Gastroesophageal sphincter (tissue), 4 donors: ENCODE data around the gene AVPR2. TPM values are rescaled to one million over a fixed set of nuclear protein-coding genes. Genes with fewer than 3 reads are reported as not detected.

ENCODE experiments used
- ATAC-seq: fragments of 150-250 bp; one replicate; pipeline ENCODE4 v1.9.1; 2016; ENCODE audit warnings: mild to moderate bottlenecking, moderate library complexity
- H3K27ac ChIP-seq, 4 donors: fragments of 200-600 bp; sonication (generic) in 3 of 4; 1 replicate in 3 of 4; 2 replicates in 1 of 4; pipeline ENCODE4 v1.5.1; 2016 to 2019
- H3K27me3 ChIP-seq: fragments of 200-600 bp; sonication (generic); one replicate; pipeline ENCODE4 v1.5.1; 2019
- H3K36me3 ChIP-seq, 2 donors: fragments of 200-600 bp; sonication (generic); one replicate each; pipeline ENCODE4 v1.5.1; 2019; ENCODE audit warnings: control low read depth in 1 of 2
- H3K4me1 ChIP-seq, 3 donors: fragments of 200-600 bp; sonication (generic); 1 replicate in 2 of 3; 2 replicates in 1 of 3; pipeline ENCODE4 v1.5.1; 2016 to 2019; ENCODE audit warnings: control low read depth in 2 of 3
- H3K4me3 ChIP-seq, 2 donors: fragments of 200-600 bp; sonication (generic); one replicate each; pipeline ENCODE4 v1.5.1; 2019; ENCODE audit warnings: mild to moderate bottlenecking in 1 of 2, moderate library complexity in 1 of 2
- H3K9me3 ChIP-seq, 3 donors: fragments of 200-600 bp; sonication (generic); one replicate each; pipeline ENCODE4 v1.5.1; 2017 to 2019; ENCODE audit warnings: control low read depth in 2 of 3
- EP300 ChIP-seq: sonication (generic); formaldehyde crosslinking; IDR thresholded peaks from one replicate; pipeline ENCODE4 v1.6.1; 2017; ENCODE audit warnings: antibody characterized with exemption, mild to moderate bottlenecking
- POLR2A ChIP-seq, 2 donors: fragments of 450-650 bp; IDR thresholded peaks; one replicate each; pipeline ENCODE4 v1.6.1; 2017; ENCODE audit warnings: antibody characterized with exemption in 2 of 2, mild to moderate bottlenecking in 2 of 2, moderate library complexity in 1 of 2
- POLR2AphosphoS5 ChIP-seq: sonication (generic); formaldehyde crosslinking; IDR thresholded peaks from one replicate; pipeline ENCODE4 v1.6.1; 2017; ENCODE audit warnings: antibody characterized with exemption
- WGBS, 2 donors: methylation state at CpG; one replicate each; pipeline ENCODE4 v1.1.5; 2018; ENCODE audit warnings: low coverage in 1 of 2; 5-methylcytosine and 5-hydroxymethylcytosine counted together
- total RNA-seq, 4 donors: library from RNA; depleted of rRNA; stranded (reverse); fragments of >200 nt; gene quantifications; one replicate each; pipeline ENCODE4 v1.1.0, GENCODE V29; 2016
- TF ChIP-seq, protein P1 (sequence below), 4 experiments: fragments of 200-600 bp in 2 of 4; fragments of 450-650 bp in 2 of 4; sonication (generic) in 1 of 4; IDR thresholded peaks; one replicate each; pipeline ENCODE4 v1.5.1; 2017 to 2019; ENCODE audit warnings: antibody characterized with exemption in 4 of 4, mild to moderate bottlenecking in 2 of 4, moderate library complexity in 2 of 4

AVPR2 gene
- 1 to 10 TPM in 3 of 4 donors, under 1 TPM in 1; 0.81 to 7.9 (median 3.8) TPM for total RNA-seq

DNA sequence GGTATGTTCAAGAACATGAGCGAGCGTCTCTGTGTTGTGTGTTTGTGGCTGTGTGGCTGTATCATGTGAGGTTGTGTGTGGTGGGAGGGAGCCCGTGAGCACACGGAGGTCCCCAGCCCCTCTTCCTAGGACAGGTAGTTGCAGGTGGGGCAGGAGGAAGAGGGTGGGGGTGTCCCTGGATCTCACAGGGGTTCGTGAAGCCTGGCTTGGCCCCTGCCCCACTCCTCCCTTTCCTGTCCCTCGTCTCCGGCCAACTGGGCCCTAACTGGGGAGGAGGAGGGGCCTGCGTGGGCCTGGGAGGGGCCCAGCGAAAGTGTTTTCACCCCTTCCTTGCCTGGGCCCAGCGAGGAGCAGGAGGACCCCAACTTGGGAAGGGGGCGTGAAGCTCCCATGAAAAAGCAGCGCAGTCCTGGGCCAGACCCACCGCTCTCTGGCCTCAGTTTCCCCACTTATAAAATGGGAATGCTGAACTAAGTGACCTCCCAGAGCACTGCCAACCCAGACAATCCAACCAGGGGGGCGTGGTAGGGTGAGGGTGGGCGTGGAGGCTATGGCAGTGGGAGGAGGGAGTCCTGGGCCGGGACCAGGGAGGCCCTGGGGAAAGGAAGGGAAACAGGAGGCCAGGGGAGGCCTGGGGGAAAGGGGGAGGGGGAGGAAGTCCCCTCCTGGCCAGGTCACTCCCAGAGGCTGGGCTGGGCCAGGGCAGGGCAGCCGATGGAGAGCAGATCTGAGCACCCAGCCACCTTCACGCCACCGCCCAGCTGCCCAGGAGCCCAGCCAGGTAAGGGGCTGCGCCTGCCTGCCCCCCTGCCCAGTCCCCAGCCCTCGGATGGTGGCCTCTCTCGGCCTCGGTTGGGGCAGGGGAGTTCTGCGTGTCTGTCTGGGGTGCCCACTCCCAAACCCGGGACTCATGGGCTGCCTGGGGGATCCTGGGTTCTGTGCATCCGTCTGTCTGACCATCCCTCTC is at the start of gene AVPR2:
Gene AVPR2 (plus strand): TSS at position 683 of the 967 bp plus-strand sequence. CDS start 473 bp downstream, outside the sequence.
- Histone ChIP-seq H3K27me3 (no peaks in the 10 kb centered on the region), H3K9me3 (no peaks in the 10 kb centered on the region), H3K4me3 (peak within 1 kb of the TSS in 1 of 2 donors; percentile 28), H3K27ac (peak within 1 kb of the TSS in 3 of 4 donors; percentile 27 to 66 (median 38)), H3K4me1 (peaks cover 0 to 43% (median 3%) of the 10 kb centered on the region in 3 donors), H3K36me3 (no peaks in the 10 kb centered on the region)
- no peak for TF ChIP-seq POLR2A (IDR thresholded peaks at IDR 0.05)
- no peak for TF ChIP-seq EP300
- no peak for TF ChIP-seq POLR2AphosphoS5
- TF ChIP-seq, protein P1, sequence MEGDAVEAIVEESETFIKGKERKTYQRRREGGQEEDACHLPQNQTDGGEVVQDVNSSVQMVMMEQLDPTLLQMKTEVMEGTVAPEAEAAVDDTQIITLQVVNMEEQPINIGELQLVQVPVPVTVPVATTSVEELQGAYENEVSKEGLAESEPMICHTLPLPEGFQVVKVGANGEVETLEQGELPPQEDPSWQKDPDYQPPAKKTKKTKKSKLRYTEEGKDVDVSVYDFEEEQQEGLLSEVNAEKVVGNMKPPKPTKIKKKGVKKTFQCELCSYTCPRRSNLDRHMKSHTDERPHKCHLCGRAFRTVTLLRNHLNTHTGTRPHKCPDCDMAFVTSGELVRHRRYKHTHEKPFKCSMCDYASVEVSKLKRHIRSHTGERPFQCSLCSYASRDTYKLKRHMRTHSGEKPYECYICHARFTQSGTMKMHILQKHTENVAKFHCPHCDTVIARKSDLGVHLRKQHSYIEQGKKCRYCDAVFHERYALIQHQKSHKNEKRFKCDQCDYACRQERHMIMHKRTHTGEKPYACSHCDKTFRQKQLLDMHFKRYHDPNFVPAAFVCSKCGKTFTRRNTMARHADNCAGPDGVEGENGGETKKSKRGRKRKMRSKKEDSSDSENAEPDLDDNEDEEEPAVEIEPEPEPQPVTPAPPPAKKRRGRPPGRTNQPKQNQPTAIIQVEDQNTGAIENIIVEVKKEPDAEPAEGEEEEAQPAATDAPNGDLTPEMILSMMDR (IDR thresholded peaks at IDR 0.05), result no peak
- peak; percentile 57 for ATAC-seq
- WGBS, 2 donors, result 20 to 73% methylated on average over 2 to 9 of the region's 26 CpGs

DNA sequence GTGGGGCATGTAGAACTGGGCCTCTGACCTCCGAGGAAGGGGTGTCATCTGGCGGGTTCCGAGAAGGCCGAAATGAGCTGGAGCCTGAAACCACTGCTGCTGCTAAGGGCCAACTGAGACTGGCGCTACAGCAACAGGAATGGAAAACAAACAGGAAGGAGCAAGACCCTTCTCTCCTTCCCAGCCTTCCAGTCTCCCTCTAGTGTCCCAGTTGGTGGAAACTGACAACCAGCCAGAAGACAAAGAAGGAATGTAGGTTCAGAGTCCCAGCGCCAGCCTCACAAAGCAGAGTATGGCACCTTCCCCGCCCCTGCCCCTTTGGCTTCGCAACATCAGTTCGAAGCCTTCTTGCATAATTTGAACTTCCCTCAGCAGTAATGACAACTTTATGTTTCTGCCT is 49.8 kb upstream of the AVPR2 start:
- Histone ChIP-seq H3K9me3 (no peaks in the 10 kb centered on the region), H3K4me3 (no peak overlapping the region), H3K4me1 (no peaks in the 10 kb centered on the region), H3K27me3 (no peaks in the 10 kb centered on the region), H3K27ac (no peak overlapping the region), H3K36me3 (no peaks in the 10 kb centered on the region)
- no peak for ATAC-seq
- TF ChIP-seq EP300 (no peak), POLR2AphosphoS5 (no peak), POLR2A (IDR thresholded peaks at IDR 0.05) (no peak)
- TF ChIP-seq, protein P1 (IDR thresholded peaks at IDR 0.05), result no peak
- 72 to 76% methylated on average over 3 to 6 of the region's 9 CpGs for WGBS, 2 donors

DNA sequence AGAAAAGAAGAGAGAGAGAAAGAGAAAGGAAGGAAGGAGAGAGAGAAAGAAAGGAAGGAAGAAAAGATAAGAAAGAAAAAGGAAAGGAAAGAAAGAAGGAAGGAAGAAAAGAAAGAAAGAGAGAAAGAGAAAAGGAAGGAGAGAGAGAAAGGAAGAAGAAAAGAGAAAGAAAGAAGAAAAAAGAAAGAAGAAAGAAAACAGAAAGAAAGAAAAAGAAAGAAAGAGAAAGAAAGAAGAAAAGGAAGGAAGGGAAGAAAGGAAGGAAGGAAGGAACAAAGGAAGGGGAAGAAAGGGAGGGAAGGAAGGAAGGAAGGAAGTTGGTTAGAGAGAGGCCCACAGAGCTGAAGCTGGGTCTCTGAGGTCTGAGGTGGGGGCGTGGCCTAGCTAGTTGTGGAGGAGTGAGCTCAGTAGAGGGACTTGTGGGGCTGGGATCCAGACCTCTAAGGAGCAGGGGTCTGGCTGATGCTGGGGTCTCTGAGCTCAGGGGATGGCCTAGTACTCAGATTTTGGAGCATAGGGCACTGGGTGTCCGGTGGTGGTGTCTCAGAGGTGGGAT is 47.0 kb upstream of the AVPR2 start:
- no peak for TF ChIP-seq POLR2A (IDR thresholded peaks at IDR 0.05)
- no peak for TF ChIP-seq EP300
- TF ChIP-seq, protein P1 (IDR thresholded peaks at IDR 0.05), result no peak
- TF ChIP-seq POLR2AphosphoS5, result no peak
- Histone ChIP-seq H3K27me3 (no peaks in the 10 kb centered on the region), H3K27ac (no peak overlapping the region), H3K9me3 (no peaks in the 10 kb centered on the region), H3K36me3 (no peaks in the 10 kb centered on the region), H3K4me3 (no peak overlapping the region), H3K4me1 (no peaks in the 10 kb centered on the region)
- ATAC-seq, result no peak
- 82% methylated on average over 2 of the region's 2 CpGs; no CpG with 5 or more reads in 1 of the 2 donors for WGBS, 2 donors

DNA sequence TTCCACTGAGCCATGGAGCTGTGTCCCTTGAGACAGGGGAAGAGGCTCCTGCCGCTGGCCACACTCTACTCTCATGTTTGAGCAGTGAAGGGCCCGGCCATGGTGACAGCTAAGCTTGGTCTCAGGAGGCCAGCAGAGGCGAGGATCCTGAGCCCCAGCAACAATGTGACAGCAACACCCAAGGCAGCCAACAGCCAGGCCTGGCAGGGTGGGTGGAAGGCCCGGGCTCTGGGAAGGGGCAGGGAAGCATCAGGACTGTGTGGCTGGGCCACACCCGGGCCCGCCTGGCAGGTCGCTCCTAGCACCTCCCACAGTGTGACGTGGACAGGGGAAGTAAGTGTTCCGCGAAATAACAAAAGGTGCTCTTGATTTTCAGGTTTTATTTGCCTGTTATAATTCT is 43.3 kb upstream of the AVPR2 start:
- no peak overlapping the region for H3K27ac ChIP-seq
- 80 to 90% methylated on average over 2 to 7 of the region's 10 CpGs for WGBS, 2 donors
- no peaks in the 10 kb centered on the region for H3K27me3 ChIP-seq
- ATAC-seq, result no peak
- H3K4me3 ChIP-seq, result no peak overlapping the region
- no peaks in the 10 kb centered on the region for H3K9me3 ChIP-seq
- TF ChIP-seq EP300, result no peak
- no peak for TF ChIP-seq POLR2AphosphoS5
- no peaks in the 10 kb centered on the region for H3K36me3 ChIP-seq
- H3K4me1 ChIP-seq, result no peaks in the 10 kb centered on the region

DNA sequence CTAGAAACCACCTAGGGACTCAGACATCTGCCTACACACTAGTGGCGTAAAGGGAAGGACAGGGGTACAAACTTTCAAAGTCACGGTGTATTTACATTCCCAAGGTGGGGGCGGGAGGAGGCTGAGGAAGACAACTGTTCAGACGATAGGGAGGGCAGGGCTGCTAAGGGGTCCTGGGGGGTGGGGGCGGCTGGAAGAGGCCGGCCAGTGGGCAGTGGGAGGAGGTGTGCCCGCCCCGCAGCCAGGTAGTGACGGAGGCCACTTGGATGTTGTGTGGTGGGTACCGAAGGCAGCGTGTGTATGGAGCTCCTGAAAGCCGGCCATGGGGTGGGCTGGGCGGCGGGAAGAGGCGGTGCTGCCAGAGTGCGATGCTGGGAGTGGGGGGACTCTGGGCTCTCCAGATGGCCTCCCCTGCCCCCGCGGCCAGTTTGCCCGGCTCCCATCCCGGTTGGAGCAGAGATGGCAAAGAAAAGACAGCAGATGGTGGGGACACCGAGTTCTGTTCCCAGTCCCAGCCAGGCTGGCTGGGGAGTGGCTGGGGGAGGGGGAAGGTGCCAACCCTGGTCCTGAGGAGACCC is 42.7 kb upstream of the AVPR2 start:
- Histone ChIP-seq H3K9me3 (no peaks in the 10 kb centered on the region), H3K27me3 (no peaks in the 10 kb centered on the region), H3K4me1 (no peaks in the 10 kb centered on the region), H3K4me3 (no peak overlapping the region), H3K36me3 (no peaks in the 10 kb centered on the region), H3K27ac (no peak overlapping the region)
- TF ChIP-seq EP300, result no peak
- no peak for TF ChIP-seq POLR2AphosphoS5
- TF ChIP-seq POLR2A (IDR thresholded peaks at IDR 0.05), result no peak
- TF ChIP-seq, protein P1 (IDR thresholded peaks at IDR 0.05), result no peak
- no peak for ATAC-seq
- WGBS, 2 donors, result 33 to 84% methylated on average over 1 to 11 of the region's 21 CpGs
